ENCODE measurements around the gene ATP13A4.

DNA sequence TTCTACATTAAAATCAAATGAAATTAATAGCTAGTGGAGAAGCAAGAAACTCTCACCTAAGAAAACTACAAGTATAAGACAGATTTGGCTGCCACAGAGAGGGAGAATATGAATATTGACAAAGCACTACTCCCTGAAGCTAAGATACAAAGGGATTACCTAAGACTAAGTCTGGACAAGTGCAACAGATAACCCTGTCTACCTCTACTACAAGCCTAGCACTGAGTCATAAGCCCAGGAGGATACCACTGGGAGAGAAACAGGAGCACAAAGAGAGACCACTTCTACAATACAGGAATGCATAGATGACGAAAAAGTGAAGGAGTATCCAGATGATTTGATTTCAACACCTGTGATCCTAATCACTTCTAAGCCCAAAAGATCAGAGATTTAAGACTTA is 10.4 kb downstream of the ATP13A4 start:
- no peak for TF ChIP-seq CTCF (IDR thresholded peaks at IDR 0.05)
- no peak for TF ChIP-seq POLR2A (IDR thresholded peaks at IDR 0.05)
